Transverse colon (tissue), 4 donors: ENCODE measurements around the gene EPHB2.

Source experiments
- CTCF ChIP-seq, 5 experiments: fragments of 200-600 bp in 3 of 5; fragments of 450-650 bp in 2 of 5; sonication (generic) in 3 of 5; IDR thresholded peaks; 1 replicate in 2 of 5; 2 replicates in 3 of 5; pipeline ENCODE4 v1.5.1; 2016 to 2017; ENCODE audit warnings: antibody characterized with exemption in 5 of 5, inconsistent platforms in 3 of 5, mild to moderate bottlenecking in 2 of 5, moderate library complexity in 1 of 5
- POLR2A ChIP-seq: fragments of 450-650 bp; IDR thresholded peaks from one replicate; pipeline ENCODE4 v1.6.1; 2016; ENCODE audit warnings: antibody characterized with exemption, mild to moderate bottlenecking, moderate library complexity
- POLR2AphosphoS5 ChIP-seq, 3 donors: sonication (generic); formaldehyde crosslinking; IDR thresholded peaks; one replicate each; pipeline ENCODE4 v1.6.1; 2016; ENCODE audit warnings: antibody characterized with exemption in 3 of 3

- no peak for TF ChIP-seq CTCF (IDR thresholded peaks at IDR 0.05)
- no peak for TF ChIP-seq POLR2A
- no peak for TF ChIP-seq POLR2AphosphoS5 (IDR thresholded peaks at IDR 0.05)
These were observed 204.6 kb downstream of the EPHB2 start for GRCh38 chr1:22915231-22915630.
